GM18867 (cell line): ENCODE measurements around the gene PPP2R1B.

Source experiments
- ATAC-seq: cut with Tn5 transposase; IDR thresholded peaks from one replicate; pipeline ENCODE4 v1.9.1; 2021; ENCODE audit warnings: mild to moderate bottlenecking, moderate library complexity; ENCODE audit not compliant: unreplicated experiment

PPP2R1B gene

GRCh38 chr11:111698852-111699559 lies 67.2 kb downstream of the PPP2R1B start:
- no peak for ATAC-seq

- no peak for ATAC-seq
These were observed 68.2 kb downstream of the PPP2R1B start for GRCh38 chr11:111697933-111698371.

DNA sequence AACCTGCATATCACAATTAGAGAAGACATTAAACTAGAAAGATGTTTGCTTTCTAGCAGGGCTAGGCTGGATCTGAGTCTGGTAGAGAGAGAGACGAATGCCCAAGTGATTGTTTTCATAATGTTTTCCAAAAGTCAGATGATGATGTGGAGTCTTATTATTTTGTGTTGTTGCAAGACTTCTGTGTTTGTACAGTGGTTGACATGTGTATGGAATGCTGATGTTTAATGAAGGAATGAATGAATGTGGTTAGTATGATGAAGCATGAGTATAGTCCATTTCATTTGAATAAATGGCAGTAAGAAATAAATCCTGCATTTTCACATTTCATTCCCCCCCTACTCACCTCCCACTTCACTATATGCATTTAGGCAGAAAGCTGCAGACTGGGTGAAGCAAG lies 69.6 kb downstream of the PPP2R1B start:
- no peak for ATAC-seq

- ATAC-seq: no peak
These were observed 71.3 kb downstream of the PPP2R1B start for GRCh38 chr11:111694851-111695250.

GRCh38 chr11:111693224-111693937 lies 72.8 kb downstream of the PPP2R1B start:
- no peak for ATAC-seq

DNA sequence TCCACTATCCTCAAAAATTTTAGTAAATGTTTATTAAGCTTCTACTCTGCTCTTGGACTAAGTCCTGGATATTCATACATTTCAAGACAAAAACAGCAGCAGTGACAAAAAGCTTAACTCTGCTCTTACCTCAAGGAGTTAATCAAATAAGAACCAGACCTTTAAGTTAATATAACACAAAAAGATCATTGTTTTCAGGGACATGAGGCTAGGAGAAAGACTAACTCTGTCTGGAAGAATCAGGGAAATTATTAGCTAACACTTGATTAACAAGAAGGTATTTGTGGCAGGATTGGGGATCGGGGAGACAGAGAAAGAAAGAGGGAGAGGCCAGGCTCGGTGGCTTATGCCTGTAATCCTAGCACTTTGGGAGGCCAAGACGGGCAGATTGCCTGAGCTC lies 74.4 kb downstream of the PPP2R1B start:
- no peak for ATAC-seq

- no peak for ATAC-seq
These were observed 75.0 kb downstream of the PPP2R1B start for GRCh38 chr11:111691176-111691575.

GRCh38 chr11:111688013-111688412 lies 78.2 kb downstream of the PPP2R1B start:
- no peak for ATAC-seq

DNA sequence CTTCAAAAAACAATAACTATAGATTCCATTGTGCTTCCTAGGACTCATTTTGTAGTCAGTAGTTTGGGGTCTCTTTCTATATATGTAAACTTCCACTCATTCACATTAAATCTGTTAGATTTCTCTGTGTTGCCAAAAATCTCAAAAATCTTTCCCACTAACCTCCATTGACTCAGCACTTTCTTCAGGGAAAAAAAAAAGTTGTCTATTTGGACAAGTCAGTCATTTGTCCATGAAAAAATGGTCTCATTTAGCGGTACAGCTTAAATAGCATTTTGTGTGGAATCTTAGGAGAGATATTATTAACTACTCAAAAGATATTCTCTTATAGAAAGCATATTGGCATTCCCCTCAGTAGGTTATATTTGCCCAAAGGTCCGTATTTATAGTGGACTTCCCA lies 81.9 kb downstream of the PPP2R1B start:
- ATAC-seq: no peak

DNA sequence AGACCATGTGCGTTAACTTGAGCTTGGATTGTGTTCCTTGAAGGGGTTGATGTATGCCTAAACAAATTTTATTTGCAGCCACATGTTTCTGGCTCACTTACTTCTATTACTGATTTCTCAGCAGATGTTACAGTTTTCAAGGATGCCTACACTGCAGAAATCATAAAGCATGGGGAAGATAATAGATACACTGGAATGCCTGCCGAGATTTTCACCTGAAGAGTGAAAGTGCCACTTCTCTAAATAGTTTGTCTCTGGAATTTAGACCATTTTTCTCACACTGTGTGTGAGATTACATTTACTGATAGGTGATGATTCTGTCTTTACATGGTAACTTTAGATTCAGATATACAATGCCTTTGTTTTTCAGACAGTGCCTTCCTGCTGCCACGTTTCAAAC lies 82.4 kb downstream of the PPP2R1B start:
- ATAC-seq: no peak

- ATAC-seq: no peak
These were observed 85.6 kb downstream of the PPP2R1B start for GRCh38 chr11:111680486-111681175.
